IPS-20b (cell line): ENCODE results near the gene MYH3.

Experiments
- H3K27ac ChIP-seq: one replicate; pipeline ENCODE4 v1.5.1; 2013; ENCODE audit warnings: low read length
- H3K27me3 ChIP-seq: 2 replicates; pipeline ENCODE4 v1.6.1; 2013; ENCODE audit warnings: mild to moderate bottlenecking, low read length, inconsistent platforms; ENCODE audit not compliant: insufficient read depth
- H3K36me3 ChIP-seq: 2 replicates; pipeline ENCODE4 v1.6.1; 2013; ENCODE audit warnings: low read depth, mild to moderate bottlenecking, inconsistent platforms, low read length, moderate library complexity; ENCODE audit not compliant: insufficient read depth
- H3K4me1 ChIP-seq: 2 replicates; pipeline ENCODE4 v1.6.1; 2013; ENCODE audit warnings: mild to moderate bottlenecking, control low read depth, inconsistent platforms, low read length, moderate library complexity; ENCODE audit not compliant: insufficient read depth
- H3K4me3 ChIP-seq: 2 replicates; pipeline ENCODE4 v1.5.1; 2013; ENCODE audit warnings: mild to moderate bottlenecking, low read length, inconsistent platforms
- H3K9ac ChIP-seq: 2 replicates; pipeline ENCODE4 v1.6.1; 2013; ENCODE audit warnings: low read depth, mild to moderate bottlenecking, inconsistent platforms, low read length, moderate library complexity
- H3K9me3 ChIP-seq: 2 replicates; pipeline ENCODE4 v1.6.1; 2013; ENCODE audit warnings: mild to moderate bottlenecking, low read depth, low read length, inconsistent platforms; ENCODE audit not compliant: insufficient read depth

Gene MYH3

DNA sequence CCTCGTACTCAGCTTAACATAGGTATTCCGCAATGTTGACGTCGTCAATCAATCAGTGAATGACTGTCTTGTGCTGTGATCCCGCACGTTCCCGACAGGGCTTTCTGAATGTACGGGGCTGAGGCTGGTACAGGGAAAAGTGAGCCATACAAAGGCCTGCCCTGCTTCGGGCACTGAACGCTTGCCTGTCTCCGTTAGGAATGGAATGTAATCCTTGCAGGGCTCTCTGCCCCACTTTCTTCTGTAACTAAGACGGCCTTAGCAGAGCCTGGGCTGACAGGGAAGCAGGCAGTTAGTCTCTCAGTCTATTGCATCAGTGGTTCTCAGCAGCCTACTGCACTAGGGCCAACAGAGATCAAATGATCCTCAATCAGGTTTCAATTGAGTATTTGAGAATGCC lies 16.2 kb upstream of the MYH3 start:
- Histone ChIP-seq H3K9me3 (no peaks in the 10 kb centered on the region), H3K36me3 (peaks cover 28% of the 10 kb centered on the region), H3K4me1 (no peaks in the 10 kb centered on the region), H3K4me3 (no peak overlapping the region), H3K27me3 (no peaks in the 10 kb centered on the region), H3K9ac (no peak overlapping the region), H3K27ac (no peak overlapping the region)

DNA sequence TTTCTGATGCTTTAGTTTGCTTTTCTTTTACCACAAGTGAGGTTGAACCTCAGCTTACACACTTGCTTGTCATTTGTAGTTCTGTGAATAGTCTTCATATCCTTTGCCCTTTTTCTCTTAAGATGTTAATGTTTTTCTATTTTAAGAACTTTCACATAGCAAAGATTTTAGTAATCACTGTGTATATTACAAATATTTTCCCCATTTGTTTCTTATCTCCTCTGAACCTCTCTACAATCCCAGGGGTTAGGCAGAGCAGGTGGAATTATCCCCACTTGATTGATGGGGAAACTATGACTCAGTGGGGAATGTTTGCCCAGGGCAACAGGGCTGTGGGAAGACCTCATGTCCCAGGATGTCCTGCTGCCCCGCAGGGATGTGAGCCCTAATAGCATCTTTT lies 11.7 kb upstream of the MYH3 start:
- Histone ChIP-seq H3K9me3 (no peaks in the 10 kb centered on the region), H3K4me1 (no peaks in the 10 kb centered on the region), H3K4me3 (no peak overlapping the region), H3K27ac (no peak overlapping the region), H3K36me3 (no peaks in the 10 kb centered on the region), H3K27me3 (no peaks in the 10 kb centered on the region), H3K9ac (no peak overlapping the region)

DNA sequence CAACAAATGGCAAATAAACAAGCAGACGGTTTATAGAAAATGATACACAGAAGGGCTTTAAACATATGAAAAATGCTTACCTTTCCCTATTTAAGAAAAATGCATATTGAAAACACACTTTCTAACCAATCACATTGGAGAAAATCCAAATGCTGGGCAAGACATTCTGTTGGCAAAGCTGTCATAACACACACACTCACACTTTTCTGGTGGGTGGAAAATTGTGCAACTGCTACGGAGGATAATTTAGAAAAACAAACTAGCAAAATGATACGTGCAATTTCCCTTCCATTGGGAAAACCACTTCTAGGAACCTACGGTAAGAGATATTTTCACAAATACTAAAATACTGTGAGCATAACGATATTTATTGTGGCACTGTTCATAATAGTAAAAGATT lies 9.8 kb upstream of the MYH3 start:
- Histone ChIP-seq H3K27ac (no peak overlapping the region), H3K4me3 (no peak overlapping the region), H3K9me3 (no peaks in the 10 kb centered on the region), H3K27me3 (no peaks in the 10 kb centered on the region), H3K9ac (no peak overlapping the region), H3K36me3 (no peaks in the 10 kb centered on the region), H3K4me1 (no peaks in the 10 kb centered on the region)

DNA sequence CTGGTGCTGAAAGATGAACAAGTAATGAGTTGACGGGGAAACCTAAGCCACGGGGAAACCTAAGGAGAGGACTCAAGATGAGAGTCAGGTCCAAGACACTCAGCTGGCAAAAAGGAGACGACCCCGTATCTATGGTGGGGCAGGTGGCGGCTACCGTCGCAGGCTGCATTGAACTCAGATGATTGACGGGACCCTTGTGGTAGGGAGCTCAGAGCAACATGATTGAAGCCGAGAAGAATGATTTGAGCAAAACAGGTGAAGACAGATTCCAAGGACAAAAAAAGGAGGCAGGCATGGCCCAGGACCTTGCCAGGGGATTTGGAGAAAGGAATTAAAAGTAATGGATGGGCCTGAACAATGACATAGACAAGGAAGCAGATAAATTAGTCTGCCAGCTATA lies 7.5 kb upstream of the MYH3 start:
- no peaks in the 10 kb centered on the region for H3K4me1 ChIP-seq
- H3K4me3 ChIP-seq: no peak overlapping the region
- H3K9me3 ChIP-seq: no peaks in the 10 kb centered on the region
- no peaks in the 10 kb centered on the region for H3K36me3 ChIP-seq
- H3K27ac ChIP-seq: no peak overlapping the region
- no peak overlapping the region for H3K9ac ChIP-seq
- H3K27me3 ChIP-seq: no peaks in the 10 kb centered on the region

DNA sequence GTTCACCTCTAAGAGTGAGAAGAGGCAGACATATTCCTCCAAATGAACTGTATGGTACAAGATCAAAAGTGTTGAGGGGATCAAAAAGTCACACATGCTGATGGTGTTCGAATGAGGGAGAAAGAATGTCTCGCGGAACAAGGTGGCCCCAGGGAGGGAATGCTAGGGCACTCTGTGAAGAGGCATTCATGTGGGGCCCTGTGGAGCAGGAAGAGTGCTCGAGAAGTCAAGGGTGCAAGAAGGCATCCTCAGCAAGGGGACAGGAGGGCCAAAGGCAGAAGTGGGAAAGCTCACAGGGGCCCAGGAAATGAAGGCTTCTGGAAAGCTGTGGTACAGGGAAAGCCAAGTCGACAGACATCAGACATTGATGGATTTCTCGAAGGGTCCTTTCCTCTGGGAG lies 6.1 kb upstream of the MYH3 start:
- H3K4me3 ChIP-seq: no peak overlapping the region
- H3K9me3 ChIP-seq: no peaks in the 10 kb centered on the region
- H3K4me1 ChIP-seq: no peaks in the 10 kb centered on the region
- H3K27me3 ChIP-seq: no peaks in the 10 kb centered on the region
- no peak overlapping the region for H3K27ac ChIP-seq
- no peaks in the 10 kb centered on the region for H3K36me3 ChIP-seq
- H3K9ac ChIP-seq: no peak overlapping the region

DNA sequence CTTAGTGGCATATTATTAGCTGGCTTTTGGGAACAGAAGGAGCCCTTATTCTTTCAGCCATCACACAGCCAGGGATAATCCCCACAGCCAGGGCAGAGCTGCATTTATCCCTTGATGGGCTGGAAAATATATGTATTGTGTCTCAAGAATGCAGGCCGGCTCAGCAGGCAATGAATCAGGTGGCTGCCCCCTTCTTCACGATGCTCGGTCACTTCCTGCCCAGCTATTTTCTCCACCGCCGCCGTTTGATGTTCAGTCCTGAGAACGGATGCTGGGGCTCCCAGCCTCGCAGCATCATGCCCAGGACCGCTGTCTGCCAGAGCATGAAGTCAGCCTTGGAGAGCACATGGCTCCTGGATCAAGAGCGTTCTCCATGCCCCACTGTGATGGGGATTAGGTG lies 4.3 kb upstream of the MYH3 start:
- H3K4me3 ChIP-seq: no peak overlapping the region
- no peaks in the 10 kb centered on the region for H3K36me3 ChIP-seq
- H3K27me3 ChIP-seq: no peaks in the 10 kb centered on the region
- H3K9ac ChIP-seq: no peak overlapping the region
- H3K4me1 ChIP-seq: no peaks in the 10 kb centered on the region
- H3K27ac ChIP-seq: no peak overlapping the region
- no peaks in the 10 kb centered on the region for H3K9me3 ChIP-seq

DNA sequence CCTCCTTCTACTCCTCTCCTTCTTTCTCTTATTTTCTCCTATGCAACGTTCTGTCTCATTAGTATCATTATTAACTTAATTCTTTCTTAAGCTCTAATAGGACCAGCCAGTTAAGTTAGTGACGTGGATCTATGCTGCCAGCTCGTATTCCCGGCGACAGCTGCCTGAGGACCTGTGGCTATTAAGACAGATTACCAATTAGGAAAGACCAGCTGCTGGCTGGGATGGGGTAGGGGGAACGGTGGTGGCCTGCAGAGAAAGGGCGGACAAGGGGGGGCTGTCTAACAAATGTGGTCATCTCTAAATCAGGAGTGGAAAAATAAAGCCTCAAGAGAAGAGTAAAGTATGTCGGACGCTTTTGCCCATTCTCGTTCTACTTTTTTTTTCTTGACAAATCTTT lies 770 bp upstream of the MYH3 start:
- Histone ChIP-seq H3K9ac (no peak overlapping the region), H3K27me3 (no peaks in the 10 kb centered on the region), H3K27ac (no peak overlapping the region), H3K4me3 (no peak overlapping the region), H3K9me3 (no peaks in the 10 kb centered on the region), H3K36me3 (no peaks in the 10 kb centered on the region), H3K4me1 (no peaks in the 10 kb centered on the region)

DNA sequence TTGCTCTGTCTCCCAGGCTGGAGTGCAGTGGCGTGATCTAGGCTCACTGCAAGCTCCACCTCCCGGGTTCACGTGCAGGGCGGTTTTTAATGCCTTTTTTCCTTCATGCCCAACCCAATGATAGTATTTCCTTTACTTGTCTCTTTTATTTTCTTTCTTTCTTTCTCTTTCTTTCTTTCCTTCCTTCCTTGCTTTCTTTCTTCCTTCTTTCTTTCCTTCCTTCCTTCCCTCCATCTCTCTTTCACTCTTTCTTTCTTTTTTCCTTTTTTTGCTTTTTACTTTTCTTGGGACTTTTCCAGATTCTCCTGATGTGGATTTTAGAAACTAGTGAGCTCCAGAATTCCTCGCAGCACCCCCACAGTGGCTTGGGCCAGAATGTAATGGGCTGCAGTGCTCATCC lies 3.1 kb downstream of the MYH3 start:
- no peak overlapping the region for H3K4me3 ChIP-seq
- no peaks in the 10 kb centered on the region for H3K4me1 ChIP-seq
- H3K27me3 ChIP-seq: no peaks in the 10 kb centered on the region
- H3K27ac ChIP-seq: no peak overlapping the region
- H3K36me3 ChIP-seq: no peaks in the 10 kb centered on the region
- no peaks in the 10 kb centered on the region for H3K9me3 ChIP-seq
- no peak overlapping the region for H3K9ac ChIP-seq

DNA sequence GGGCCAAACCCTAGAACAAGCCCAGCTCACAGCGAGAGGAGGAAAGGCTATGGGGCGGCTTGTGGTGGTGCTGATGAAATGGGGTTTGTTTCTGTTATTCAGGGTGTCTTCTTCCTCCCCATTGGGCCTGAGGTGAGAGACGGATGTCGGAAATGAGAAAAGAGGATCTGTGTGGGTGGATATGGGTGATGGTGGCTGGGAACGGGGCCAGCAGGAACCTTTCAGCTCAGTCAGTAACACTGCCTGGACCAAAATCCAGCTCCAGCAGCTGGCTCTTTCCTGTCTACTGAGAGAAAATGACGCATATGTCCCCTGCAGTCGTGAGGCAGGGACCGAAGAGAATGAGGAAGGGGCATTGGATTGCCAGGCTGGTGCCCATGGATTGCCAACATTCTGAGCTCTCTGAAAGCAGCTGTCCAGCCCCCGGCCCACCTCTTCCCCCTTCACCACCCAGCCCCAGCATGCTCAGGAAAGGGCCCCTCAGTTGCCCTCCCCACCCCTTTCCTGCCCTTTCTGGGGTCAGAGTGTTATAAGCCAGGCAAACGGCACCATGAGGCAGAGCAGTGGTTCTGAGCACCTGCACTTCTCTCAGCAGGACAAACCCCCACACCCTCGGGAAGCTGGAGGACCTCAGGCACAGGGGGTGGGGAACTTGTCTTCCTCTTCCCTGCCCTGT lies 4.0 kb downstream of the MYH3 start:
- Histone ChIP-seq H3K27me3 (no peaks in the 10 kb centered on the region), H3K9ac (no peak overlapping the region), H3K4me3 (no peak overlapping the region), H3K9me3 (no peaks in the 10 kb centered on the region), H3K4me1 (no peaks in the 10 kb centered on the region), H3K36me3 (no peaks in the 10 kb centered on the region), H3K27ac (no peak overlapping the region)

DNA sequence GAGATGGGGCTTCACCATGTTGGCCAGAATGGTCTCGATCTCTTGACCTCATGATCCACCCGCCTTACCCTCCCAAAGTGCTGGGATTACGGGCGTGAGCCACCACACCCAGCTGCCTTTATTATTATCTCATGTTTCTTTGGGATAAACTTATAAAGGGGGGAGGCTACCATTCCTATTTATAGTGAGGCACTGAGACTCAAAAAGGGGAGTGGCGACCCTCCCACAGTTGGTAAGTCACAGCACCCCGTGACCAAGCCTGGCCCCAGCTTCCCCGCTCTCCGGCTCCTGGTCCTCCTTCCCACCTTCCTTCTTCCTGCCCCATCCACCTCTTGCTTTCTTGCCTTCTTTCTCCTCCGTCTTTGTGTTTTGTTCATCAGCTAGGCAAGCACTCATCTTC lies 5.2 kb downstream of the MYH3 start:
- Histone ChIP-seq H3K27ac (no peak overlapping the region), H3K9ac (no peak overlapping the region), H3K27me3 (no peaks in the 10 kb centered on the region), H3K4me3 (no peak overlapping the region), H3K4me1 (no peaks in the 10 kb centered on the region), H3K36me3 (no peaks in the 10 kb centered on the region), H3K9me3 (no peaks in the 10 kb centered on the region)

DNA sequence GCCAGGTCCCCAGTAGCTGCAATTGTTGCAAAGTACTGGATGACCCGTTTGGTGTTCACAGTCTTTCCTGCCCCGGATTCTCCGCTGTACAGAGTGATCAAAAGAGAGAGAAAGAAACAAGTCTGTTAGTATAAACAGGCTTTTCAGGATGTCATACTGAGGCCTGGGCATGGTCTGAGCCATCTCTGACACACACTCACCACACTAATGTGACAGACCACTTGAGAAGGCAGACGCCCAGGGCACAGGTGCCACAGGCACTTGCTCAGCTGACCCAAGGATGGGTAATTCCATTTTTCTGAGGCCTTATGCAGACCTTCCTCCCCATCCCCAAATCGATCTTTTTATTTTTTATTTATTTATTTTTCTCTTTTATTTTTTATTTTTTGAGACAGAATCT lies 7.5 kb downstream of the MYH3 start:
- no peaks in the 10 kb centered on the region for H3K4me1 ChIP-seq

DNA sequence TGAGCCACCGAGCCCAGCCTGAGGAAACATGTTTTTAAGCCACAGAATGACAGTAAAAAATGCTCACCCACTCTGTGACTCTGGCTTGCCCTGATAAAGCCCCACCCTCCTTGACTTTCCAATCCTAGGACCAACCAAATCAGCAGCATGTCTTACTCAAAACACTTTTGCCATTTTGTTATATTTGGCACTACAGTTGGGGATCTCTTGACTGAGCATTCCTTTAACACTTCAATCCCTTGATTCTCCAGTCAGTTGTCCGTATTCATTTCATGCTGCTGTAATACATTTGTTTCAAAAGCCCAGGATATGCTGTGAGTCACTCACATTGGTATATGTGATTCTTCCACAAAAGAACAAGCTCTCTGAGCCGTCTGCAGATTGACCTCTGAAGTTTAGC lies 8.2 kb downstream of the MYH3 start:
- H3K4me1 ChIP-seq: no peaks in the 10 kb centered on the region
- no peaks in the 10 kb centered on the region for H3K27me3 ChIP-seq
- H3K9me3 ChIP-seq: no peaks in the 10 kb centered on the region
- no peaks in the 10 kb centered on the region for H3K36me3 ChIP-seq
- H3K4me3 ChIP-seq: no peak overlapping the region
- no peak overlapping the region for H3K9ac ChIP-seq
- H3K27ac ChIP-seq: no peak overlapping the region

More for the DNA sequence above, 7.5 kb downstream of the MYH3 start:
- no peak overlapping the region for H3K9ac ChIP-seq
- H3K4me3 ChIP-seq: no peak overlapping the region
- no peaks in the 10 kb centered on the region for H3K27me3 ChIP-seq
- no peaks in the 10 kb centered on the region for H3K36me3 ChIP-seq
- no peaks in the 10 kb centered on the region for H3K9me3 ChIP-seq
- no peak overlapping the region for H3K27ac ChIP-seq
